GM21529 (cell line): Measurements from ENCODE around the gene IFI27L2.
A peak's percentile ranks its signal among the peaks of the same experiment; 100 is the strongest.

Experiments
- ATAC-seq: cut with Tn5 transposase; IDR thresholded peaks from one replicate; pipeline ENCODE4 v1.9.1; 2021; ENCODE audit not compliant: unreplicated experiment

Gene IFI27L2

GRCh38 chr14:94153750-94154342 lies 24.4 kb upstream of the IFI27L2 start:
- no peak for ATAC-seq

GRCh38 chr14:94152676-94153075 lies 23.3 kb upstream of the IFI27L2 start:
- no peak for ATAC-seq

GRCh38 chr14:94145902-94146527 lies 16.6 kb upstream of the IFI27L2 start:
- no peak for ATAC-seq

DNA sequence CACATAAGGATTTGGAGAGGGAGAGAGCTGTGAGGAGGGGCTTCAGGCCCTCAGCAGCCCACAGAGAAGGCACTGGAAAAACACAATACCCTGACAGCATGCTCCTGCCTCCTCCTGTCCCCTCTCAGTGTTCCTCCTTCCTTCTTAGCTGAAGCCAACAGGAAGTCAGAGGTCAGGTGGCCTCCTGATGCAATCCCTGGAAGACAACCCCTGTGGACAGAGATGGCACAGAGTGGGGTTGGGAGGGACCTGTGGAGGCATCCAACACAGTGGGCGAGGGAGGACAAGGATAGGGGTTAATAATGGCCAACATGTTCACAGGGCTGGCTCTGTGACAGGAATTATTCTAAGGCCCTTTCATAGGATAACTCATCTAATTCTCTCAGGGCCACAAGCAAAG lies 15.4 kb upstream of the IFI27L2 start:
- ATAC-seq: no peak

GRCh38 chr14:94143711-94144110 lies 14.3 kb upstream of the IFI27L2 start:
- no peak for ATAC-seq

DNA sequence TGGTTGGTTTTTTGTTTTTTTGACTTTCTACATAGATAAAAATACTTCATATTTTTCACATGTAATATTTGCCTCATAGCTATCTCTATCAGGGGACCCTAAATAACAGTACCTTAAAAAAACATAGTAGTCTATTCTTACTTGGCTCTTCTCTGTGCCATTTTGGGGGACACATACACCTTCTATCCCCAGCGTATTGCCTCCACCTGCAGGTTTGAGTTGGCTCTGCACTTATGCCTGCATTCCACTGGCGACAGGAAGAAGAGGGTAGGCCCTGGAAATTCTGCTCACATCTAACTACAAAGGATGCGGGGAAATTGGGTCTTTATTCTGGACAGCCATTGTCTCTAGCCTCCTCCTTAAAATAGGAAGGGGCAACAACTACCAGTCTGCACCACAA lies 13.8 kb upstream of the IFI27L2 start:
- ATAC-seq: no peak

- no peak for ATAC-seq
Measured at GRCh38 chr14:94142836-94143235, 13.4 kb upstream of the IFI27L2 start.

DNA sequence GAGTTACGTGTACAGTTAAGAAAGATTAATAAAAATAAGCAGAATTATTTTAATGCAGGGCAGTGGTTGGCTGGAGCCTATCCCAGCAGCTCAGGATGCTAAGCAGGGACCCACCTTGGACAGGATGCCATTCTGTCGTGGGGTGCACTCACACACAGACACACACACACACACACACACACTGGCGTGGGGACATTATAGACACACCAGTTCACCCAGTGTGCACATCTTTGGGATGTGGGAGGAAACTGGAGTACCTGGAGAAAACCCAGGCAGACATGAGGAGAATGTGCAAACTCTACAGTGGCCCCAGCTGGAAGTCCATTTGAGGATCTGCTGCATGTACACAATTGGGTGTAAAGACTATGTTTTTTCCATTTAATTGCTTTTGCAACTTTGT lies 12.8 kb upstream of the IFI27L2 start:
- no peak for ATAC-seq

DNA sequence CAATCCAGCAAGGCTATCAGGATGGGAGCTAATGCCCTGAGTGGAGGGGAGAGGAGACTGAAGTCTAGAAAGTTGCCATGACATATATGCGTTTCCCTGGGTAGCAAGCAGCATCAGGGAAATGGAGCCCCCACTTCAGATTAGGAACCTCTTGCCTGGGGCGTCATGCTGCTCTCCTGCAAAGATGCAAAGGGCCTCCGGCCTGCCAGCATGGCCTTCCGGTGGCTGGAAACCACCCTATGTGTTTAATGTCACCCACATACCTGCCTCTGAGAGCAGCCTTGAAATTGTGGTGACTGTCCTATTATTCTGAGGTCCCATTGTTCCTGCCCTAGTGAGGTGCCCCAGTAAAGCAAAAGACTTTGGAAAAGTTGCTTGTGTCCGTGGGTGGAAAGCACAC lies 10.0 kb upstream of the IFI27L2 start:
- ATAC-seq: no peak

- ATAC-seq: no peak
Measured at GRCh38 chr14:94139006-94139405, 9.6 kb upstream of the IFI27L2 start.

GRCh38 chr14:94138251-94138650 lies 8.8 kb upstream of the IFI27L2 start:
- no peak for ATAC-seq

DNA sequence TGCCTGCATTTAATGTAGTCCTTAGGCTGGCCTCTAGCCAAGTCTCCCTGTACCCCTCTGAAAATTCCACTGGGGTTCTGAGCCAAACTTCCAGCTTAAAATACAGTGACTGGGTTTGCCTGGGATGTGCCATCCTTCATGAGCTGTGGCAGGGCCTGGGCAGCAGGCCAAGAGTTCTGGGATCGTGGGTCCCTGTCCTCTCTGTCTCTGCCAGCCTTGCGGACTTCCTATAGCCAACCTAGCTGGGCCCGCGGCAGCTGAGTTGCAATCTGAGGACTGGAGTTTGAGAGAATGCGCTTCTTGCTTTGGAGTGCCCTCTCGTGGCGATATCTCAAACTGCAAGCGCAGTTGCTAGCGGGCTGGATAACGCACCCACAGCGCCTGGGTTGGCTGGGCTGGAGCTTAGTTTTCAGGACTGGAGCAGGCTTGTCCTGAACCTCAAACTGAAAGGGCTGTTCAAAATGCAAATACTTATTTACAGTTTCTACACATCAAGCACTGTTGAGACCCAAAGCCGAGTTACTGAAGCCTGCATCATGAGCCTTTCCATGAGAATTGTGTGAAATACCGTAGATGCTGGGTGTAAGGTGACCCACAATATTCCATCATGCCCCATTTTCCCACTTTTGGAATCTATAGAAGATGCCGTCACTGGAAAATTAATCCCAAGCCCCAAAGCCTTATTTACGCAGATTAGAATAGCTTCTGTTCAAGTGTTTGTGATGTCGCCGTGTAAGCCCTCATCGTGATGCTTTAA lies 7.3 kb upstream of the IFI27L2 start:
- ATAC-seq: peak; percentile 81

DNA sequence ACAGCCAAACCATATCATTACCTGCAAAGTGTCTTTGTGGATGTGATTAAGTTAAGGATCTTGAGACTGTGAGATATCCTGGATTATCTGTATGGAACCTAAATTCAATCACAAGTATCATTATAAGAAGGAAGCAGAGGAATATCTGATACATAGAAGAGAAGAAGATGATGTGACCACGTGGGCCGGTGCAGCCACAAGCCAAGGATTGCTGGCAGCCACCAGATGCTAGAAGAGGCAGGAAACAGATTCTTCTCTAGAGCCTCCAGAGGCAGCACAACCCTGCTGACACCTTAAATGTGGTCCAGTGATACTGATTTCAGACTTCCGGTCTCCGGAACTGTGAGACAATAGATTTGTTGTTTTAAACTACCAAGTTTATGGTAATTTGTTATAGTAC lies 6.1 kb upstream of the IFI27L2 start:
- ATAC-seq: no peak

DNA sequence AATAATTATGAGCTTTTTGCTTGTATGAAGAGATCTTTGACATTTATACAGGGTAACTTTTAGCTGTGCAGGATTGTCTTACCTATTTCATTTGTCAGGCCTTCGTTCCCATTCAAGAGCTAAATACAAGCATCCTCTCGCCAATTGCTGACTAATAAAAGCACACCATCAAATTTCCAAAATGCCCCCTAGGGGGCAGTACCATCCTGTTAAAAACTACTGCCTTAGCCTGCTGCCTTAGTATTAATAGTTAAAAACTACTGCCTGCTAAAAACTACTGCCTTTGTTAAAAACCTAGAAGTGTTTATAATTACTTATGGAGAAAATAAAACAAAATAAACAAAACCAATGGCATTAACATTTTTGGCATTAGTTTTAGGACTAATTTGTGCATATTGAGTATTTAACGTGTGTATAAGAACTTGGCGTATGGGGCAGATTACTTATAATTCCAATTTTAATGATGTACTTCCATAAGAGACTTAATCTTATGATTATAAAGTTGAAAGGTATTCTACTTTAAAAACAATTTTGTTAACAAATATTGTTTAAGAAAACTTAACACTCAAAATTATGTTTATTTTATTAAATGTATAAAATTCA lies 3.0 kb upstream of the IFI27L2 start:
- peak; percentile 47 for ATAC-seq

GRCh38 chr14:94129758-94130414 lies 482 bp upstream of the IFI27L2 start:
- ATAC-seq: no peak

- ATAC-seq: no peak
Measured at GRCh38 chr14:94128216-94128839, 1.1 kb downstream of the IFI27L2 start.

- no peak for ATAC-seq
Measured at GRCh38 chr14:94127330-94127729, 2.1 kb downstream of the IFI27L2 start.

- no peak for ATAC-seq
Measured at GRCh38 chr14:94126800-94127199, 2.6 kb downstream of the IFI27L2 start.

GRCh38 chr14:94126419-94126677 lies 3.1 kb downstream of the IFI27L2 start:
- ATAC-seq: no peak

GRCh38 chr14:94125659-94126418 lies 3.6 kb downstream of the IFI27L2 start:
- no peak for ATAC-seq
